HG02678 (cell line): ENCODE measurements around the gene ILK.

Source experiments
- ATAC-seq: cut with Tn5 transposase; IDR thresholded peaks from one replicate; pipeline ENCODE4 v1.9.1; 2021; ENCODE audit warnings: mild to moderate bottlenecking, moderate library complexity; ENCODE audit not compliant: unreplicated experiment

Gene ILK

GRCh38 chr11:6654281-6655019 is 50.9 kb downstream of the ILK start:
- ATAC-seq, result no peak

- ATAC-seq, result no peak
Measured at GRCh38 chr11:6655020-6655789, 51.6 kb downstream of the ILK start.

- ATAC-seq, result no peak
Measured at GRCh38 chr11:6655790-6656583, 52.4 kb downstream of the ILK start, which contains the start of gene DCHS1. Gene DCHS1 (minus strand): TSS chr11:6655809. CDS start chr11:6641613, 14,196 bp downstream.

GRCh38 chr11:6656584-6656915 is 53.0 kb downstream of the ILK start:
- ATAC-seq, result no peak

- no peak for ATAC-seq
Measured at GRCh38 chr11:6656936-6657335, 53.4 kb downstream of the ILK start.

- ATAC-seq, result no peak
Measured at GRCh38 chr11:6657346-6657745, 53.8 kb downstream of the ILK start.

GRCh38 chr11:6658647-6659046 is 55.1 kb downstream of the ILK start:
- no peak for ATAC-seq
